NCI-H146 treated with DMSO at 0.1 percent for 48 hours (cell line): ENCODE data around the gene MOXD1.
A peak's percentile ranks its signal among the peaks of the same experiment; 100 is the strongest.
"Not testable (repeated sequence)": the region's sequence is repeated elsewhere in the genome, so short reads cannot be mapped to it uniquely, and the experiment has no call there.

Experiments
- DNase-seq: peaks from one replicate; lab custom pipeline; 2025; ENCODE audit not compliant: unreplicated experiment; lab: John Stamatoyannopoulos, UW

MOXD1 gene

DNA sequence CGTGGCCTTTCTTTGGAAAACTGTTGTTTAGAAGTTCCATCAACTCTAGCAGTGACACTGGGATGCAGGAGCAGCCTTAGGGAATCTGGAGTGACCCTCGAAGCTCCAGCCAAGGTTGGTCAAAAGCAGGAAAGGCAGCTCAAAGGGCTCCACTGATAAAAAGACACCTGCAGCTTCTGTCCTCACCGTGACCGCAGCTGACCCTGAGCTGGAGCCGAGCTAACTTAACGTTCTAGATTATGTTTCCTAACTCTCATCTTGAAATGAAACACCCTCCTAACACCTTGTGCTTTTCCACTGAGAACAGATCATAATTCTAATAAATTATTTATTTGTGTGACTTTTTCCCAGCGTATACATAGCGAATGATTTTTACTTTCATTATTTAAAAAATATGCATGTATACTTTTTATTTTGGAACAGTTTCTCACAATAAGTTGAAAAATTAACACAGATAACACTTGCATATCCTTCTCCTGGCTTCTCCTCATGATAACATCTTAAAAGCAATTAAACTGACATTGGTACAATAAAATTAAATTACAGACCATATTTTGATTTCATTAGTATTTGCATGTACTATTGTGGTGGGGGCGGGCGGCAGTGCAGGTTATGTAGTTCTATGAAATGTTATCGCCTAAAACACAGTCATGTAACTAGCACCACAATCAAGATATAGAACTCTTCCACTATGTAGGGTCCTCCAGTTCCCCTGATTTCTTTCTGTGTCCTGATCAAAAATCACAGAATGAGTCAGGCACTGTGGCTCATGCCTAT, 116.1 kb downstream of the MOXD1 start:
- no peak for DNase-seq

DNA sequence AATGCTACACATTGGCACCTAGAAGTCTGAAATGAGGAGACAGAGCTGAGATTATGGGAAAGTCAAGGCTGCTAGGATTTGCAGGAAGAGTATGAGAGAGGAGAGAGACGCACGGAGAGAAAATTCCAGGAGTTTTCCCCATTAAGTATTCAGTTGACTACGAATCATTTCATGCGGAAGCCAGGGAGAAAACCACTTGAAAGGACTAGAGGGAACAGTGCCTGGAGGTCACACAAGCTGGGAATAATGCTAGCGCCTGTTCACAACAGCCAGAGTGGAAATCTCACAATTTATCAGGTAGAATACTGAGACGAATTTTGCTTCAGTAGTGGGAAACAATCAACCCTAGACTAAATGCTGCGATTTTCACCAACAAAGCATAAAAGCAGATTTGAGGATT, 118.6 kb downstream of the MOXD1 start:
- no peak for DNase-seq

DNA sequence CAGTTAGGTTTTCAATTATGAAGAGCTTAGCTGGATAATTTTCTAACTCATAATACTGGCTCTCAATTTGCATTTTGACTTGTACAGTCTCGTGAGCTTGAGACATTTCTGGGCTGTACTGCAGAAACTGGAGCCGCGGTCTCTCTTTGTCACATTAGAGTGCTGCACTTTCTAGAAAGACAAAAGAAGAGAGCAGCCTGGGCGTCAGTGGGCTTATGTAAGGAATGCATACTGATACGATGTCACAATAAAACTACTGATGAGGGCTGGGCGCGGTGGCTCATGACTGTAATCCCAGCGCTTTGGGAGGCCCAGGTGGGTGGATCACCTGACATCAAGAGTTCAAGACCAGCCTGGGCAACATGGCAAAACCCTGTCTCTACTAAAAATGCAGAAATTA, 120.8 kb downstream of the MOXD1 start:
- no peak for DNase-seq

DNA sequence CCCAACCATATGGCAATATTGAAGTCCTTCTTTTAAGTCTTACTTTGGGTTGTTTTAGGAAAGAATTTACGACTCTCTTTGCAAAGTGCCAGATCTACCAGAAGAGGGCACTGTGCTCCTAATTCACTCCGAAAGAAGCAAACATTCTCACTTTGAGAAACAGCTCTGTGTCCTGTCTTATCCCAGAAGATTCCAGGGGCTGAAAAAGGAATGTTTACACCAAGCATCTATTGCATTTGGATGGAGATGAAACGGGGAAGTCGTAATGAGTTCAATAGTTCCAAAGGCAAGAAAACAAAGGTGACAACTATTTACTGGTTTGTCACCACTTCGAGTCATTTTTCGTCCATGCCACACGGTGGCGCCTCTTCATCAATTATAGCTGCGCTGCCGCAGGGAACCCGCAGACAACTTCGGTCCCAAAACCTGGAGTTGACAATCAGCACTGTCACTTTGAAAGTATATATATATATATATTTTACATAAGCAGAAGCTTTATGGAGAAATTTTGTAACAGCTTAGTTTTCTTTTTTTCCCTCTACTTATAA, 121.6 kb downstream of the MOXD1 start:
- DNase-seq = peak; percentile 97

DNA sequence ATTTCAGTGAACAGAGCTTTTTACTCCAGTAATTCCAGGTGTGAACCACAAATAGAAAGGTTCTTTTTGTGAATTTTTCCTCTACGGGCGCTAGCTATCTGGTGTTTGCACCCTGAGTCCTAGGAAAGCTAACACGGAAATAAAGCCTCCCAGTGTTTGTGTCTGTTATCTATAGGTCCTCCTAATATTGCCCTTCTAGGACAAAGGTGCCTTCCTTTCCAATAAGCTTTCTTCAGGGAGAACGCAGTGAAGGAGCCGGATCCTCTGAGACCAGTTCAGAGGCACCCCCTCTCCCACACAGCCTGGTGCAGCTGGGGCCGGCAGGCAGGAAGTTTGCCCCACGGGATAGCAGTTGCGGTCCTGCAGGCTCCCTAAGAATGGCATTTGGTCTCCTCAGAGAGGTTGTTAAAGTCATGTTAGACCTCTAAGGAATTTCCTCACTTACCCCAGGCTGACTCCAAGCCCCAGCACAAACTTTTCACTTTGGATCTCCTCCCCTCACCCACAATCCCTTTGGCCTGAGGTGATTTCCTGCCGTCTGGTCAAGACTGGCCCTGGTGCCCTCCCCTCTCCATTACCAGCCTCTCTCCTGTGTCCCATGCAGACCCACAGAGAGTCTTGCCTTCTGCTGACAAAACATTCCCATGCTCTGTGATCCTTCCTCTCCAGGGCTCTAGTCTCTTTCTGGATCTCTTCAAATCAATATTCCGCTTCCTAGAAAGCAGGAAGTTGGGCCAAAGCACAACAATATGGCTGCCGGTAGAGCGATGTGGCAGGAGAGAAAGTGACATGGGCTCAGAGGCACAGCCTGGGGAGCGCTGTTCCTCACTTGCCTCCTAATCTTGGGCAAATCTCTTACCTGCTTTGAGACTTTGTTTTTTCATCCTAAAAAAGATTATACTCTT, 126.0 kb downstream of the MOXD1 start:
- no peak for DNase-seq

DNA sequence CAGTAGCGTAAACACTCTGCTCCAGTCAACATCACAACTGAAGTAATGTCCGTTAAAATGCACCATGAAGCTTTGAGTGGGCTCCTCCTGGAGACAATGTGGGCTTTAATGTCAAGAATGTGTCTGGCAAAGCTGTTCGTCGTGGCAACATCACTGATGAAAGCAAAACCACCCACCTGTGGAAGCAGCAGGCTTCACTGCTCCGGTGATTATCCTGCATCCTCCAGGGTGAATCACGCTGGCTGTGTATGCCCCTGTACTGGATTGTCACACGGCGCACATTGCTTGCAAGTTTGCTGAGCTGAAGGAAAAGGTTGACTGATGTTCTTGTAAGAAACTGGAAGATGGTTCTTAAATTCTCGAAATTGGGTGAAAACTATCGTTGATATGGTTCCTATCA, 128.5 kb downstream of the MOXD1 start:
- DNase-seq = no peak

DNA sequence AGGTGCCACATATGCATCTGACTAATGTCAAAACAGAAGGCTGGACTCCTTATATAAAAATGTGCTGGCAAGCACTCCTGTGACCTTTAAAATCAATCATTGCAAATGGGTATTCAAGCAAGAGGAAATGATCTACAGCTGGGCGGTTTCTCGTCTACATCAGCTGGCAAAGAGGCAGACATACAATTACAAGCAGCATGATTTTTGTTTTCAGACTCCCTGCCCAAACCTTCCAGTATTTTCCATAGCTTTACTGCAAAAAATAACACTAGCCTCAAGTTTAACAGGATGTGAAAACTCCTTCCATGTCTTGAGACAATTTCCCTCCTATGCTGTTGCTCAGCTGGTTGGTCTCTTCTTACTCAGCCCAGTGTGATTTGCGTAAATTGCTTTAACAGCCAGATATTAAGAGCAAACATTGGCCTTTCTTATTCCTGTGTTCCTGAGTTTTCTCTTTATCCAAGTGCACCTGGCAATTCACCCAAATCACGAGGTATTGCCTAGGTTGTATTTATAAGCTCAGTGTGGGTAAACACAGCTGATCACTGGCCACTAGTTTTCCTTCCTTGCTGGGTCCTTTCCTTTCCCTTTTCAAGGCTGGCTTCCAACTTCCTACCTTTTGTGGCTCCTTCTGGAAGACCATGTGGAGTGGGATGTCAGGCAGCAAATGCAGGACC, 130.4 kb downstream of the MOXD1 start:
- peak; percentile 97 for DNase-seq

DNA sequence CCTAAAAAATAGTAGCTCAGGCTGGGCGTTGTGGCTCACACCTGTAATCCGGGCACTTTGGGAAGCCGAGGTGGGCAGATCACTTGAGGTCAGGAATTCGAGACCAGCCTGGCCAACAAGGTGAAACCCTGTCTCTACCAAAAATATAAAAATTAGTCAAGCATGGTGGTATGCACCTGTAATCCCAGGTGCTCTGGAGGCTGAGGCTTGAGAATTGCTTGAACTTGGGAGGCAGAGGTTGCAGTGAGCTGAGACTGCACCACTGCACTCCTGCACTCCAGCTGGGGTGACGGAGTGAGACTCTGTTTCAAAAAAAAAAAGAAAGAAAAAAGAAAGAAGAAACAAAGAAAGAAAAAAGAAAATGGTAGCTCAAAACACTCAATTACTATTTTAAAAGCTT, 132.6 kb downstream of the MOXD1 start:
- DNase-seq = not testable (repeated sequence)

DNA sequence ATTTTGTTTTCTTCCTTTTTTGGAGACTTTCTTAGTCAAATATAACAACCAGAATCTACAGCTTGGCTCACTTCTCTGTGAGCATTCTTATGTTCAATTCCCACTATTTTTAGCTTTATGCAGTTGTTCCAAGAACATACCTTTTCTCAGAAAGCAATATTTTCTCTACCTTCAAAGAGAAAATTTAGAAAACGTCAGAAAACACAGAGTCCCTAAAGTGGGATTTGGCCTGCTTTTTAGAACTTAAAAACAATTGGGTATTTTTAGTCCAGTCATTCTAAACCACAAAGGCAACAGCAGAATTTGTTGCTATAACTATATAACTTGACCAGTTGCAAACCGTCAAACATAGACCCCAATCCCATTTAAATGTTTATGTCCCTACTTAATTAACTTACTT, 133.1 kb downstream of the MOXD1 start:
- DNase-seq = no peak

DNA sequence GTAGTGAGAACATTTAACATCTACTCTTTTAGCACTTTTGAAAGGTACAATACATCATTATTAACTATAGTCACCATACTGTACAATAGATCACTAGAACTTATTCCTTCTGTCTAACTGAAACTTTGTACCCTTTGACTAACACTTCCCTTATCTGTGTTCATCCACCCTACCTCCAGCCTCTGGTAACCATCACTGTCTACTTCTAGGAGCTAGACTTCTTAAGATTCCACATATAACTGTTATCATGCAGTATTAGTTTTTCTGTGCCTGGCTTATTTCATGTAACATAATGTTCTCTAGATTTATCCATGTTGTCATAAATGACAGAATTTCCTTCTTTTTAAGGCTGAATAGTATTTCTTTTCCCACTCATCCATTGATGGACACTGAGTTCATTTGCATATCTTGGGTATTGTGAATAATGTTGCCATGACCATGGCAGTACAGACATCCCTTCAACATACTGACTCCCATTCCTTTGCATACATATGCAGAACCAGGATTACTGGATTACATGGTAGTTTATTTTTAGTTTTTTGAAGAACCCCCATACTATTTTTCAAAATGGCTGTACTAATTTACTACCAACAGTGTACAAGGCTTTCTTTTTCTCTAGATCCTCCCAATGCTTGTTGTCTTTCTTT, 135.7 kb downstream of the MOXD1 start:
- no peak for DNase-seq

DNA sequence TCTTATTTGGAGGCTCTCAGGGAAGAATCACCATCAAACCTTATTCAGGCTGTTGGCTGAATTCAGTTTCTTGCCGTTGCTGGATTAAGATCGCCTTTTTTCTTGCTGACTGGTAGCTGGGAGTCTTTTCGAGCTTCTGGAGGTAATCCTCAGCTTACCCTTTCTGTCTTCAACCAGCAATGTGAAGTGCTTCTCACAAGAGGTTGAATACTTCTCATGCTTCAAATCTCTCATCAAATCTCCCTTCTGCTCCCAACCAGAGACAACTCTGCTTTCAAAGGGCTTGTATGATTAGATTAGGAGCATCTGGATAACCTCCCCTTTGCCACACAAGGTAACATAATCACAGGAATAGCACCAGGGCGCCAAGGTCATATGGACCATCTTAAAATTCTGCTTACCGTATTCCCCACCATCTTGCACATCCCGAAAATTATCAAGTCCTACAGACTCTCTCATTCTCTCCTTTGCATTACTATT, 137.2 kb downstream of the MOXD1 start:
- no peak for DNase-seq

DNA sequence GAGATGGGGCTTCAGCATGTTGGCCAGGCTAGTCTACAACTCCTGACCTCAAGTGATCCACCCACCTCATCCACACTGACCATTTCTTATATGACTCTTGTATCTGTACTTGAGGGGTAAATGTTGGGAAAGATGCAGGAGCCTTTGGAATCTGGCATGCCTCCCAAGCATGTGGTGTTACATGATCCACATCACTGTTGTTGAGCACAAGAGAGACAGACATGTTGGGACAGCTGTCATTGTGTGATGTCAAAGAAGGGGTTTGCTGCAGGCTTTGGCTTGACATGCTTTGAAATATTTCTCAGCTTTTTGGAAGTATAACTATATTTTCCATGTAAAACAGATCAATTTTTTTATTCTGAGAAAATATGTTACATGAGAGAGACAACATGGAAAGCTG, 139.9 kb downstream of the MOXD1 start:
- DNase-seq = no peak

DNA sequence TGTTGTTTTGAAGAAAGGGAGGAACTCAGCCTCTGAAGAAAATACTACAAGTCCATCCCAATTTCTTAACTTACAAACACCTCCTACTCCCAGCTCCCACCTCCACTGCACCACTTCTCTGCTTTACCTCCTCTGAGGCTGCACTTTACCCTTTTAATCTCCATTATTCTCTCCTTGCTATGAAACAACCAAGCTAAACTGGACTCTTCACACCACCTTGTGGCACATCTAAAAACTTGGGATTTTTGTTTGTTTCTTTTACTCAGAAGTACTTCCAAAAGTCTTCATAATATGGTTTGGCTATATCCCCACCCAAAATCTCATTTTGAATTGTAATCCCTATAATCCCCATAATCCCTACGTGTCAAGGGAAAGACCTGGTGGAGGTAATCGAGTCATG, 142.2 kb downstream of the MOXD1 start:
- peak; percentile 16 for DNase-seq

DNA sequence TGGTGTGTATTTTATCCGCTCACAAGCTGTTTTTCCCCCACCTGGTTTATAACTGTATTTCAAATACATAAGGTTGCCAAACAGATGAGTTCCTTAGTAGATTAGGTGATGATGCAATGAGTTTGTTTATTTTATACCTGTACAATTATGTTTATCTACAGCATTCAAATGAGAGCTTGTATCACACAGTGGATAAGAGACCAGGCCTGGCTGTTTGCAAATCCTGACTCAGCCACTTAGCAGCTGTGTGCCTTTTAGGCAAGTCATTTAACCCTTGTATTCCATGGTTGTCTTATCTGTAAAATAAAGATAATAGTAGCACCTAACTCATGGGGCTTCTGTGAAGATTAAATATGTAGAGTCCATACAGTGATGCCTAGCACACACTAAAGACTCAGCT, 143.7 kb downstream of the MOXD1 start:
- DNase-seq = no peak

DNA sequence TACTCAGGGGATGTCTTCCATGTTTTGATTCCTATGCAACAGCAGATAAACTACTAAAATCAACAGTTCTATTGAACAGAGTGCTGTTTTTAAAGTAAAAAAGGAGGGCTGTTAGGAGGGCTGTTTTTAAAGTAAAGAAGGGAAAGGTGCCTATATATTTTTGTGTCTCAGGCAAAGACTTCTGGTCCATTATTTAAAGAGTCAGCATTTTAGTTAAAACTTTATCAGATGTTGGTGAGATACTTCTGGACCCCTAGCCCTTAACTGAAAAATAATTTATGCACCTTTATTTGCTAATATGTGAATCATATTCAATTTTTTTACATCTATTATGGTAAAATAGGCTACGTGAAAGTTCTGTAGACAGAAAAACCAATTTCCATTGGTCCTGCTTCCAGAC, 144.8 kb downstream of the MOXD1 start:
- no peak for DNase-seq

DNA sequence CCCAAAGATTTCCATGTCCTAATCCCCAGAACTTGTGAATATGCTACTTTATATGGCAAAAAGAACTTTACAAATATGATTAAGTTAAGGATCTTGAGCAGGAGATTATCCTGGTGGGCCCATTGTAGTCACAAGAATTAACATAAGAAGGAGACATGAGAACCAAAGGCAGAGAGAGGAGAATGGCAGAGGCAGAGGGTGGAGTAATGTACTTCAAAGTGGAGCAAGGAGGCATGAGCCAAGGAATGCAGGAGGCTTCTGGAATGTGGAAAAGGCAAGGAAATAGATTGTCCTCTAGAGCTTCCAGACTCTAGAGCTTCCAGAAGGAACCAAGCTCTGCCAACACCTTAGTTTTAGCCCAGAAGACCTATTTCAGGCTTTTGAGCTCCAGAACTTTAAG, 147.4 kb downstream of the MOXD1 start:
- DNase-seq = no peak

DNA sequence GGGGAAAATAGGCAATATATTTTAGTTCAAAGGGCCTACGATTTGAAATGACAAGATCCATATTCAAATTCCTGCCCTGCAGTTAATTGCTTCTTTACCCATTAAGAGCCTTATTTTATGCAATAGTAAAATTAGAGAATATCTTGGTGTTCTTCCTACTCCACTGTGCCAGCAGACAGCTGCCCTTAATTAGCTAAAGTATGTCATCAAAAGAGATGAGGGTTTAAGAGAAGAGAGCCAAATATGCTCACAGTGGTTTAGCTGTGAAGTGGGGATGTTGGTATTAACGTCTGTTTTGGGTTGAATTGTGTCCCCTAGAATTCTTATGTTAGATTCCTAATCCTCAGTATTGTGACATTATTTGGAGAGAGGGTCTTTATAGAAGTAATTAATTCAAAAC, 148.1 kb downstream of the MOXD1 start:
- DNase-seq = no peak

DNA sequence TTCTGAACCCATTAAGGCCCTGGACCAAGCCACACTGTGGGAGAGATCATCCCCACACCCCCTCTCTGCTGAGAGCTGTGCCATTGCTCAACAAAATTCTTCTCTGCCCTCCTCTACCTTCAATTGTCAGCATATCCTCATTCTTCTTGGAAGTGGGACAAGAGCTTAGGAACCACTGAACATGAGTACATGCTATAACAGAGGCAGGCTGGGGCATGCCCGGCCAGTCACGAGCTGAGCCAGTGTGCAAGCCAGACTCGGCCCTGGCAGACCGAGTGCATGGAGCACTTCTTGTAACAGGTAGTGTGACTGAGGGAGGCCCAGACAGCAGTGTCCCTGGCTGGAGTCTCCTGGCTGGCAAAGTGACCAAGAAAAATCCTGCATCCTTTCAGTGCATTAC, 149.2 kb downstream of the MOXD1 start:
- DNase-seq = no peak

DNA sequence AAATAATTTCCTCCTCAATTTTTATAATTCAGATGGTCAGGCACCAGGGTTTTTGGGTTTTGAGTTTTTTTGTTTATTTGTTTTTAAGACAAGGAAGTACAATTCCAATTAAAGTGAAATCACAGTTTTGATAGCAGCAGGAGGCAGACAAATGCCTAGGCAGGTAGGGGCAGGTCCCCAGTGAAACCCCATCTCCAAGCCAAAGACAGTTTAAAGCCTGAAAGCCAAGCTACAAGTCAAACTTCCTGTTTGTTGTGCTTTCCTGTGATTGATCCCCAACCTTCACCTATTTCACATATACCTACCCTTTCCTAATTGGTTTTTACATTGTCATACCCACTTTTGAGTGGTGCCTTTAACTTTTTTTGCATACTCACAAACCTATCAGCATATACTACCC, 149.6 kb downstream of the MOXD1 start:
- no peak for DNase-seq

DNA sequence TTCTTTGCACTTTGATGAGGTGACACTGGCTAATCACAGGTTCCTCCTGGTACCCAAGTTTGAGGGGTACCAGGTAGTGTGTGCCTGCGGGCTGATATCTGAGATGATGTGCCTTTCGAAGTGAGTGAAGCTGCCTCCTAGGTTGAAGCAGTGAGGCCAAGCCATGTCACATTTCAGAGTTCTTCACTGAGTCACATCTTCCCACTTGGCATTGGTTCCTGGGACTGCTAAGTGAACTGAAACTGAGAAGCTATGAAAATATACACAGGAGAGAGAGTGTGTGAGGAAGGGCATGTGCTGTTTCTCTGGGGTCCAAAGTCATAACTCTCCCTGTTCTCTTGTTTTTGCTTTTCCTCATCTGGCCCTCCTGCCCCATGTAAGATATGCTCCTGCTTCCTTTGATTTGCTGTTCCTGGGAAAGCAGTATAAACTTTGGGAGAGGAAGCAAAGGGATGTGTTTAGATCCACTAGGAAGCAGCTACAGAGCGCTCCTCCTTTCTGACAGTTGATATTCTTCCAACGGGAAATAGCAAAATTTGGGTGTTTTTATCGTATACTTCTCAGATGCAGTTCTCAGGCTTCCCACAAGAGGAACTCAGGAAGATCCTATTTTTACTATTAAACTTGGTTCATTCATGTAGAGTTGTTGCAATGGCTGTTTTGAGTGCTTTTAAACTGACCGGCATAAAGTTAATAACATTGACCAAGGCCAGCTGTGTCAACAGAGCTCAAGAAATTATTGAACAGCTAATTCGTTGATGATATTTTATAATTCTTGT, 153.7 kb downstream of the MOXD1 start:
- no peak for DNase-seq
